ENCODE measurements around the gene CTBP1. TPM values are rescaled to one million over a fixed set of nuclear protein-coding genes. Genes with fewer than 3 reads are reported as not detected.

CTBP1 gene
- total and polyA plus RNA-seq, 9 of the 15 experiments (the other 6 are each of a cell fraction or from before 2014, with no cell fraction given) = 14.5 to 162 (median 68.2) TPM

DNA sequence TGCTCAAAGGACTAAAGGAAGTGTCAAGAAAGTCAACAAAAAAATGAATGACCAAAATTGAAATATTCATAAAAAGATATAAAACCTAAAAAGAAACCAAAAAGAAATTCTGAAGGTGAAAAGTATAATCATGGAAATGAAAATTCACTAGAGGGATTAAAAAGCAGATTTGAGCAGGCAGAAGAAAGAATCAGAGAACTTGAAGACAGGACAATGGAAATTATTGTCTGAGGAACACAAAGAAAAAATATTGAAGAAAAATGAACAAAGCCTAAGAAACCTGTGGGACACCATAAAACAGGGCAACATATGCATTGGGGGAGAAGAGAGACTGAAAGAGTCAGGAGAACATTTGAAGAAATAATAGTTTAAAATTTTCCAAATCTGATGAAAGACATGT, 66.6 kb downstream of the CTBP1 start:
- no peak overlapping the region for H3K4me3 ChIP-seq
- CTCF ChIA-PET (ENCODE audit: low intra/inter-chr PET ratio) = no interaction called here
- H3K27ac ChIP-seq (ENCODE audit: extremely low read depth, low read depth, low read length) = no peak overlapping the region
- H2AFZ ChIP-seq (ENCODE audit: low read depth, low read length) = no peak overlapping the region
- no peak overlapping the region for H3K4me2 ChIP-seq (ENCODE audit: insufficient read depth, low read length)
- H3K9me1 ChIP-seq (ENCODE audit: control insufficient read depth, insufficient read depth, low read length) = no peaks in the 10 kb centered on the region
- H3K9me3 ChIP-seq (replicated peaks; ENCODE audit: control insufficient read depth, insufficient read depth, low read depth, low read length) = peaks cover 8% of the 10 kb centered on the region
- in situ Hi-C loops (cut with MboI) (no loop called here), intact Hi-C loops (cut with micrococcal nuclease) (no loop called here)
- no peak for FAIRE-seq
- BruUV-seq (replicated peaks) = no TSS peak
- no peaks in the 10 kb centered on the region for H3K36me3 ChIP-seq (ENCODE audit: control insufficient read depth, insufficient read depth, low read length)
- no peaks in the 10 kb centered on the region for H3K79me2 ChIP-seq (ENCODE audit: control insufficient read depth, insufficient read depth, low read length)
- TF ChIP-seq ZKSCAN1 (IDR thresholded peaks at IDR 0.05; ENCODE audit: low read depth, low read length) (no peak), CEBPB (tag; IDR thresholded peaks at IDR 0.05) (no peak), TCF15 (CRISPR knock-in tag; IDR thresholded peaks at IDR 0.05) (no peak), TRIM28 (IDR thresholded peaks at IDR 0.05) (peak; percentile 85), CBX3 (IDR thresholded peaks at IDR 0.05; ENCODE audit: borderline replicate concordance in 1 of 2, low read length in 2 of 2) (peak in 1 of 2 experiments; percentile 62; a peak in 1 of 3 replicates), ZFP30 (CRISPR knock-in tag; IDR thresholded peaks at IDR 0.05; ENCODE audit: borderline replicate concordance) (peak; percentile 86; the same call in 1 of the 2 replicates), ZNF280A (IDR thresholded peaks at IDR 0.05; ENCODE audit: low read depth, partially characterized antibody) (peak; percentile 87), HBP1 (CRISPR knock-in tag; IDR thresholded peaks at IDR 0.05) (no peak), TRIM24 (IDR thresholded peaks at IDR 0.05) (0 out of 4 replicates have a peak, but pooled peaks of 1 of the 2 experiments have one; percentile 22), TSC22D4 (tag; IDR thresholded peaks at IDR 0.05) (no peak), PRPF4 (IDR thresholded peaks at IDR 0.05; ENCODE audit: insufficient read depth, low read depth, low read length, poor library complexity, severe bottlenecking) (no peak)
- no peak overlapping the region for H3K9ac ChIP-seq (ENCODE audit: insufficient read depth in 1 of 2, low read depth in 2 of 2, low read length in 2 of 2)
- ATAC-seq = no peak
- no peaks in the 10 kb centered on the region; a peak in 1 of 5 replicates for H3K27me3 ChIP-seq (ENCODE audit: control insufficient read depth in 2 of 2, insufficient read depth in 2 of 2, low read length in 2 of 2)
- POLR2A ChIA-PET = interaction anchor here (1.1 to 1.4 kb wide), 2 partner anchors 10 to 18 kb away, joined by 3 to 4 read pairs; no protein-coding TSS in a partner anchor
- H4K20me1 ChIP-seq (replicated peaks; ENCODE audit: control insufficient read depth, insufficient read depth, low read length) = no peaks in the 10 kb centered on the region
- no peak for DNase-seq (ENCODE audit: extremely low read depth in 1 of 4, low spot score in 3 of 4)
- H3K4me1 ChIP-seq (replicated peaks in 1 of 2; ENCODE audit: control insufficient read depth in 2 of 2, insufficient read depth in 2 of 2, low read length in 2 of 2) = peaks cover 9 to 19% of the 10 kb centered on the region in 2 experiments; a peak in 4 of 5 replicates

All from K562 (cell line).